Measurements from ENCODE around the gene TEX50.
"Not testable (repeated sequence)": the region's sequence is repeated elsewhere in the genome, so short reads cannot be mapped to it uniquely, and the experiment has no call there.

DNA sequence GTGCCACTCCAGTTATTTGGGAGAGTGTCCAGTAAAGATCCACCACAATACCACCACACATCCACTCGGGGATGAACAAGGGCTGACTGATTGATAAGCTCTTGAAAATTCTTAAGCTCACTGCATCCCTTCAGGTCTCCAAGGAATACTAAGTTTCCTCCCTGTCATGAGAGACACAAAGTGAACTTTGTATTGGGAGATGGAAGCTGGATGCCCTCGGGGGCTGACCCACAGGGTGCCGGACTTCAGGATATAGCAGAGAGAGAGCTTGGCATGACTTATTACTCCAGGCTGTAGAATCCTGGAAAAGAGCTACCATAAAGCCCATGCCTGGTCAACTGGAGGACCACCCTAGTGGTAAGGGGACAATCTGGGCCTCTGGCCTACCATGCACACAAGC lies 50.0 kb downstream of the TEX50 start:
- not testable (repeated sequence) for TF ChIP-seq POLR2A, TAF1, POLR2AphosphoS5 (IDR thresholded peaks at IDR 0.05; ENCODE audit: low read depth, low read length)
